GM12878 (cell line): Measurements from ENCODE around the gene SHISA3.

Experiments
- BRCA1 ChIP-seq: IDR thresholded peaks from 2 replicates; pipeline ENCODE4 v1.6.1; 2011; ENCODE audit warnings: low read depth, low read length, improper control_type of control experiment
- SMAD1 ChIP-seq: fragments of 450-650 bp; IDR thresholded peaks from 2 replicates; pipeline ENCODE4 v1.6.1; 2018; ENCODE audit warnings: mild to moderate bottlenecking, low read depth; ENCODE audit not compliant: partially characterized antibody
- TF ChIP-seq, protein P1 (sequence below): fragments of 450-650 bp; IDR thresholded peaks from 2 replicates; pipeline ENCODE4 v1.6.1; 2017; ENCODE audit warnings: mild to moderate bottlenecking

DNA sequence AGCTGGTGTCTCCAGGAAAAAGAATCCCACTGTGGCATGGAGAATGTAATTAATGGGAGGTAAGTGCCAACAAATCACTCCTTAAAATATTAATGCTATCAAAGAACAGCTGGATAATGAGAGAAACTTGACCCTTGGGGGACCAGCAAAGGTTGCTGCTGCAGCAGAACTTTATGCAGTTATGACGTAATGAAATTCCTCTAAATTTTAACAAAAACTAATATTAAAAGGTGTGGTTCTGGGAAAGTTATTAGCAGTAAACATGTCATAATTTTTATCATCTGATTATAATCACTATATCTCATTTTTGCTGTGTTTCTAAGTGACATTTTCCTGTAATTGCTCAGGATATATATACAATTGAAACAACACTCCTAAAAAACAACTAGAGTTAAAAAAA lies 1.7 kb upstream of the SHISA3 start:
- no peak for TF ChIP-seq SMAD1
- no peak for TF ChIP-seq BRCA1
- TF ChIP-seq, protein P1, sequence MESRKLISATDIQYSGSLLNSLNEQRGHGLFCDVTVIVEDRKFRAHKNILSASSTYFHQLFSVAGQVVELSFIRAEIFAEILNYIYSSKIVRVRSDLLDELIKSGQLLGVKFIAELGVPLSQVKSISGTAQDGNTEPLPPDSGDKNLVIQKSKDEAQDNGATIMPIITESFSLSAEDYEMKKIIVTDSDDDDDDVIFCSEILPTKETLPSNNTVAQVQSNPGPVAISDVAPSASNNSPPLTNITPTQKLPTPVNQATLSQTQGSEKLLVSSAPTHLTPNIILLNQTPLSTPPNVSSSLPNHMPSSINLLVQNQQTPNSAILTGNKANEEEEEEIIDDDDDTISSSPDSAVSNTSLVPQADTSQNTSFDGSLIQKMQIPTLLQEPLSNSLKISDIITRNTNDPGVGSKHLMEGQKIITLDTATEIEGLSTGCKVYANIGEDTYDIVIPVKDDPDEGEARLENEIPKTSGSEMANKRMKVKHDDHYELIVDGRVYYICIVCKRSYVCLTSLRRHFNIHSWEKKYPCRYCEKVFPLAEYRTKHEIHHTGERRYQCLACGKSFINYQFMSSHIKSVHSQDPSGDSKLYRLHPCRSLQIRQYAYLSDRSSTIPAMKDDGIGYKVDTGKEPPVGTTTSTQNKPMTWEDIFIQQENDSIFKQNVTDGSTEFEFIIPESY, result no peak
